Right kidney (tissue), 1 donor: Measurements from ENCODE around the gene SH3RF1.

ENCODE experiments used
- DNase-seq: peaks from one replicate; pipeline ENCODE4 v3.0.0-alpha.2; 2016

Gene SH3RF1

GRCh38 chr4:169066934-169067333 is 203.8 kb downstream of the SH3RF1 start:
- DNase-seq: no peak

- no peak for DNase-seq
Observed at GRCh38 chr4:169064296-169064695, 206.5 kb downstream of the SH3RF1 start.

- no peak for DNase-seq
Observed at GRCh38 chr4:169063441-169063840, 207.3 kb downstream of the SH3RF1 start.

GRCh38 chr4:169062897-169063244 is 207.9 kb downstream of the SH3RF1 start:
- no peak for DNase-seq

GRCh38 chr4:169061386-169061785 is 209.4 kb downstream of the SH3RF1 start:
- DNase-seq: no peak

GRCh38 chr4:169060391-169061091 is 210.2 kb downstream of the SH3RF1 start:
- DNase-seq: no peak

- no peak for DNase-seq
Observed at GRCh38 chr4:169059306-169060211, 211.2 kb downstream of the SH3RF1 start.

GRCh38 chr4:169058312-169058711 is 212.4 kb downstream of the SH3RF1 start:
- DNase-seq: no peak

- DNase-seq: no peak
Observed at GRCh38 chr4:169054879-169055278, 215.9 kb downstream of the SH3RF1 start.

- no peak for DNase-seq
Observed at GRCh38 chr4:169052594-169052945, 218.2 kb downstream of the SH3RF1 start.

- no peak for DNase-seq
Observed at GRCh38 chr4:169051761-169052593, 218.8 kb downstream of the SH3RF1 start.

- no peak for DNase-seq
Observed at GRCh38 chr4:169050881-169051760, 219.6 kb downstream of the SH3RF1 start.

- DNase-seq: no peak
Observed at GRCh38 chr4:169050284-169050683, 220.5 kb downstream of the SH3RF1 start.

- no peak for DNase-seq
Observed at GRCh38 chr4:169048868-169049414, 221.8 kb downstream of the SH3RF1 start.

GRCh38 chr4:169047956-169048355 is 222.8 kb downstream of the SH3RF1 start:
- no peak for DNase-seq

- no peak for DNase-seq
Observed at GRCh38 chr4:169045862-169046584, 224.7 kb downstream of the SH3RF1 start.

GRCh38 chr4:169044714-169045447 is 225.9 kb downstream of the SH3RF1 start:
- no peak for DNase-seq
